DOHH2 (cell line): ENCODE results near the gene DUSP3.

Experiments
- EZH2phosphoT487 ChIP-seq: fragments of 200-600 bp; sonication (generic); IDR thresholded peaks from 2 replicates; pipeline ENCODE4 v1.6.1; 2017; ENCODE audit warnings: borderline replicate concordance, mild to moderate bottlenecking, antibody characterized with exemption, low read length, moderate library complexity, mixed read lengths
- TF ChIP-seq, protein P1 (sequence below): fragments of 200-600 bp; sonication (generic); IDR thresholded peaks from one replicate; pipeline ENCODE4 v1.5.1; 2014; ENCODE audit warnings: antibody characterized with exemption, mild to moderate bottlenecking, low read depth, low read length; ENCODE audit not compliant: poor library complexity, severe bottlenecking

DNA sequence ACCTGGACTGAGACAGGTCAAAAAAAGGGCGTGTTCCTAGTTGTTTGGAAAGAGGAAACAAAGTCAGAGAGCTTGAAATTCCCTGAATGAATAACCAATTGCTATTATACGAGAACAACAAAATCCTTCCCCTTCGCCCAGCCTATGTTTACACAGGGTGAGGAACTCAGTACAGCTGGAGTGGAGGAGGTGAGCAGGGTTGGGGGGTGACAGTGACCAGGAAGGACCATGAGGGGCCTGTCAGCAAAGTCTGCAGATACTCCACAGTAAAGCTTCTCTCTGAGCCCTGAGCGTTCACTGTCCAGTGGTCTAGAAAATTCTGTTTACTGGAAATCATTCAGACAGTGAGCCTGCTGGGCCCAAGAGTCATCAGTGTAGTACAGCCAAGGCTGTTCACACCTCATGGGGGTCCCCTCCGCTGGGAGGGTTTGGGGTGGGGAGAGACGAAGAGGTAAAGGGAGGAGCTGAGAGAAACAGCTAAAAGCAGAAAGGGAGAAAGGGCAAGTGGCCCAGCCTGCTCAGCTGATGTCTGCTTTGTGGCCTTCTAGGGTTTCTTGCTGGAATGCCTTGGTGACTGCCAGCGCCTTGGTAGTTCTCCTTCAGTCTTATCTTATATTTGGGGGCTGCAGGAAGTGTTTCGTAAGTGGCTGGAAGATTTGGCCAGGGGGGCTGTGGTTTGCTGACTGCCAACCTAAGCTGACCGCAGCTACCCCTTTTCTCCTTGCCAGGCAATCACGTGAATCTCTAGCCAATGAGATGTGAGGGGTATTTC is 5.7 kb downstream of the DUSP3 start:
- TF ChIP-seq, protein P1, sequence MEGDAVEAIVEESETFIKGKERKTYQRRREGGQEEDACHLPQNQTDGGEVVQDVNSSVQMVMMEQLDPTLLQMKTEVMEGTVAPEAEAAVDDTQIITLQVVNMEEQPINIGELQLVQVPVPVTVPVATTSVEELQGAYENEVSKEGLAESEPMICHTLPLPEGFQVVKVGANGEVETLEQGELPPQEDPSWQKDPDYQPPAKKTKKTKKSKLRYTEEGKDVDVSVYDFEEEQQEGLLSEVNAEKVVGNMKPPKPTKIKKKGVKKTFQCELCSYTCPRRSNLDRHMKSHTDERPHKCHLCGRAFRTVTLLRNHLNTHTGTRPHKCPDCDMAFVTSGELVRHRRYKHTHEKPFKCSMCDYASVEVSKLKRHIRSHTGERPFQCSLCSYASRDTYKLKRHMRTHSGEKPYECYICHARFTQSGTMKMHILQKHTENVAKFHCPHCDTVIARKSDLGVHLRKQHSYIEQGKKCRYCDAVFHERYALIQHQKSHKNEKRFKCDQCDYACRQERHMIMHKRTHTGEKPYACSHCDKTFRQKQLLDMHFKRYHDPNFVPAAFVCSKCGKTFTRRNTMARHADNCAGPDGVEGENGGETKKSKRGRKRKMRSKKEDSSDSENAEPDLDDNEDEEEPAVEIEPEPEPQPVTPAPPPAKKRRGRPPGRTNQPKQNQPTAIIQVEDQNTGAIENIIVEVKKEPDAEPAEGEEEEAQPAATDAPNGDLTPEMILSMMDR: no peak
- no peak for TF ChIP-seq EZH2phosphoT487
